DOHH2 (cell line): ENCODE measurements around the gene GMPS.

Experiments
- H3F3A ChIP-seq: fragments of 200-600 bp; sonication (generic), shearing (Covaris generic); 2 replicates; pipeline ENCODE4 v1.6.0; 2016; ENCODE audit warnings: antibody characterized with exemption, mild to moderate bottlenecking; ENCODE audit not compliant: control insufficient read depth, insufficient read depth
- H3K27ac ChIP-seq: fragments of 200-600 bp; sonication (generic); 2 replicates; pipeline ENCODE4 v1.5.1; 2014; ENCODE audit warnings: low read depth, mild to moderate bottlenecking, low read length, moderate library complexity
- H3K27me3 ChIP-seq: fragments of 200-600 bp; sonication (generic); 2 replicates; pipeline ENCODE4 v1.6.1; 2014; ENCODE audit warnings: mild to moderate bottlenecking, low read length, mixed read lengths; ENCODE audit not compliant: control insufficient read depth
- H3K36me3 ChIP-seq: fragments of 200-600 bp; sonication (generic); 2 replicates; pipeline ENCODE4 v1.6.1; 2014; ENCODE audit warnings: mild to moderate bottlenecking, low read length, moderate library complexity, mixed read lengths; ENCODE audit not compliant: control insufficient read depth
- H3K4me1 ChIP-seq: fragments of 200-600 bp; sonication (generic); 2 replicates; pipeline ENCODE4 v1.6.1; 2014; ENCODE audit warnings: mild to moderate bottlenecking, low read length, mixed read lengths; ENCODE audit not compliant: control insufficient read depth
- H3K4me2 ChIP-seq: fragments of 200-600 bp; sonication (generic); 2 replicates; pipeline ENCODE4 v1.6.0; 2014; ENCODE audit warnings: mild to moderate bottlenecking, low read length, moderate library complexity
- H3K4me3 ChIP-seq: fragments of 200-600 bp; sonication (generic); 2 replicates; pipeline ENCODE4 v1.5.1; 2014; ENCODE audit warnings: mild to moderate bottlenecking, low read length, mixed read lengths
- H3K79me2 ChIP-seq: fragments of 200-600 bp; sonication (generic); 2 replicates; pipeline ENCODE4 v1.6.1; 2014; ENCODE audit warnings: mild to moderate bottlenecking, low read length, mixed read lengths; ENCODE audit not compliant: control insufficient read depth
- H3K9me2 ChIP-seq: fragments of 200-600 bp; sonication (generic); replicated peaks from 2 replicates; pipeline ENCODE4 v1.6.1; 2014; ENCODE audit warnings: mild to moderate bottlenecking, low read length, mixed read lengths; ENCODE audit not compliant: control insufficient read depth
- H3K9me3 ChIP-seq: fragments of 200-600 bp; sonication (generic); 2 replicates; pipeline ENCODE4 v1.6.1; 2014; ENCODE audit warnings: antibody characterized with exemption, low read length, mixed read lengths; ENCODE audit not compliant: control insufficient read depth, insufficient read depth
- H4K20me1 ChIP-seq: fragments of 200-600 bp; sonication (generic); 2 replicates; pipeline ENCODE4 v1.6.0; 2014; ENCODE audit warnings: low read depth, mild to moderate bottlenecking, antibody characterized with exemption, low read length, moderate library complexity; ENCODE audit not compliant: control insufficient read depth, insufficient read depth
- EZH2phosphoT487 ChIP-seq: fragments of 200-600 bp; sonication (generic); IDR thresholded peaks from 2 replicates; pipeline ENCODE4 v1.6.1; 2017; ENCODE audit warnings: borderline replicate concordance, mild to moderate bottlenecking, antibody characterized with exemption, low read length, moderate library complexity, mixed read lengths
- TF ChIP-seq, protein P1 (sequence below): fragments of 200-600 bp; sonication (generic); IDR thresholded peaks from one replicate; pipeline ENCODE4 v1.5.1; 2014; ENCODE audit warnings: antibody characterized with exemption, mild to moderate bottlenecking, low read depth, low read length; ENCODE audit not compliant: poor library complexity, severe bottlenecking

The GMPS gene

GRCh38 chr3:155941354-155941753, 70.9 kb downstream of the GMPS start:
- Histone ChIP-seq H3K36me3 (peaks cover 56% of the 10 kb centered on the region), H3K79me2 (no peaks in the 10 kb centered on the region), H3K4me2 (no peak overlapping the region), H3K4me3 (no peak overlapping the region), H3K9me2 (no peaks in the 10 kb centered on the region), H3K27me3 (no peaks in the 10 kb centered on the region), H3K9me3 (no peaks in the 10 kb centered on the region), H3K4me1 (no peaks in the 10 kb centered on the region), H3K27ac (no peak overlapping the region), H3F3A (no peaks in the 10 kb centered on the region), H4K20me1 (no peaks in the 10 kb centered on the region)
- TF ChIP-seq, protein P1, sequence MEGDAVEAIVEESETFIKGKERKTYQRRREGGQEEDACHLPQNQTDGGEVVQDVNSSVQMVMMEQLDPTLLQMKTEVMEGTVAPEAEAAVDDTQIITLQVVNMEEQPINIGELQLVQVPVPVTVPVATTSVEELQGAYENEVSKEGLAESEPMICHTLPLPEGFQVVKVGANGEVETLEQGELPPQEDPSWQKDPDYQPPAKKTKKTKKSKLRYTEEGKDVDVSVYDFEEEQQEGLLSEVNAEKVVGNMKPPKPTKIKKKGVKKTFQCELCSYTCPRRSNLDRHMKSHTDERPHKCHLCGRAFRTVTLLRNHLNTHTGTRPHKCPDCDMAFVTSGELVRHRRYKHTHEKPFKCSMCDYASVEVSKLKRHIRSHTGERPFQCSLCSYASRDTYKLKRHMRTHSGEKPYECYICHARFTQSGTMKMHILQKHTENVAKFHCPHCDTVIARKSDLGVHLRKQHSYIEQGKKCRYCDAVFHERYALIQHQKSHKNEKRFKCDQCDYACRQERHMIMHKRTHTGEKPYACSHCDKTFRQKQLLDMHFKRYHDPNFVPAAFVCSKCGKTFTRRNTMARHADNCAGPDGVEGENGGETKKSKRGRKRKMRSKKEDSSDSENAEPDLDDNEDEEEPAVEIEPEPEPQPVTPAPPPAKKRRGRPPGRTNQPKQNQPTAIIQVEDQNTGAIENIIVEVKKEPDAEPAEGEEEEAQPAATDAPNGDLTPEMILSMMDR = no peak
- TF ChIP-seq EZH2phosphoT487 = no peak

DNA sequence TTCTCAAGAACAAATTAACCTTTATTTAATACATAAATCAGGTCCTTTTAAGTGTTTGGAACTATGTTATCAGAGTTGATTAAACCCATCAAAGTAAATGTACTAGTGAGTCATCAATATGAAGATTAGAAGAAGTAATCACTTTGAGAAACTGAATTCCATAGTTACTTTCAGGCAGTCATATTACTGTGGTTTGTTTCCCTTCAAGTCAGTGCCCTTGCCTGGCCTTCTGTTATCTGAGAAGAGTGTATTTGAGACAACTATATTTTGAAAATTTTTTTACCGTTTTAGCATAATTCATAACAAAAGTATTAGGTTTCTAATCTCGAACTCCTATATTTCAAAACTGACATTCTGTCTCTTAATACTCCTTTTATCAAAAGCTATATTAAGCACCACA, 73.6 kb downstream of the GMPS start:
- Histone ChIP-seq H3K27ac (no peak overlapping the region), H3F3A (no peaks in the 10 kb centered on the region), H3K79me2 (no peaks in the 10 kb centered on the region), H3K4me2 (no peak overlapping the region), H3K4me3 (no peak overlapping the region), H3K9me3 (no peaks in the 10 kb centered on the region), H3K9me2 (no peaks in the 10 kb centered on the region), H3K27me3 (no peaks in the 10 kb centered on the region), H3K36me3 (peaks cover 29% of the 10 kb centered on the region), H3K4me1 (no peaks in the 10 kb centered on the region), H4K20me1 (no peaks in the 10 kb centered on the region)
- no peak for TF ChIP-seq EZH2phosphoT487
- TF ChIP-seq, protein P1 = no peak

DNA sequence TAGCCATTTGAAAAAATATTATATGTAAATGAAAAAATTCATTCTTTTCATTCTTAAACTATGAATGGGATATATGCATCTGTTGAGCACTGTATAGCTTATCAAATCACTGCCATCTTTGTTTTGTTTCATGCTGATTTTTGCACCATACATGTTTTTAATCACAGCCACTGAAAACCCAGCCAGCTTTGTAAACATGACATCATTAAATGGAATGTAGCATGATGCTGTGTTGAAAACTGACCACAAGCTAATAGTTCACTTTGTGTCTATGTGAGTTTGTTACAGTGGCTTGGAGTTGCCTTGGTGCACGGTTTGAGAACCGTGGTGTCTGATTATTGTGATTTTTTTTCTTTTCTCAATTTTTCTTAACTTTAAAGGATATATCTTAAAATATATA, 75.7 kb downstream of the GMPS start:
- Histone ChIP-seq H3K27ac (no peak overlapping the region), H3F3A (no peaks in the 10 kb centered on the region), H3K27me3 (no peaks in the 10 kb centered on the region), H3K9me2 (no peaks in the 10 kb centered on the region), H3K4me2 (no peak overlapping the region), H3K36me3 (peaks cover 13% of the 10 kb centered on the region), H3K4me3 (no peak overlapping the region), H3K9me3 (no peaks in the 10 kb centered on the region), H3K4me1 (no peaks in the 10 kb centered on the region), H3K79me2 (no peaks in the 10 kb centered on the region), H4K20me1 (no peaks in the 10 kb centered on the region)
- TF ChIP-seq, protein P1 = no peak
- no peak for TF ChIP-seq EZH2phosphoT487

GRCh38 chr3:155948476-155948875, 78.0 kb downstream of the GMPS start:
- Histone ChIP-seq H3K27ac (no peak overlapping the region), H3K79me2 (no peaks in the 10 kb centered on the region), H4K20me1 (no peaks in the 10 kb centered on the region)

More at GRCh38 chr3:155948476-155948875, 78.0 kb downstream of the GMPS start:
- TF ChIP-seq, protein P1 = no peak
- Histone ChIP-seq H3K4me2 (no peak overlapping the region), H3K4me3 (no peak overlapping the region), H3K9me2 (no peaks in the 10 kb centered on the region), H3F3A (no peaks in the 10 kb centered on the region), H3K9me3 (no peaks in the 10 kb centered on the region), H3K27me3 (no peaks in the 10 kb centered on the region), H3K4me1 (no peaks in the 10 kb centered on the region), H3K36me3 (peaks cover 6% of the 10 kb centered on the region; the same call in 1 of the 2 replicates)
